ENCODE measurements around the gene PLEK. TPM values are rescaled to one million over a fixed set of nuclear protein-coding genes. Genes with fewer than 3 reads are reported as not detected.

Gene PLEK
- polyA plus RNA-seq, 2 of the 4 experiments (the other 2 are of a cell fraction) = 0.04 TPM; not detected in 1

DNA sequence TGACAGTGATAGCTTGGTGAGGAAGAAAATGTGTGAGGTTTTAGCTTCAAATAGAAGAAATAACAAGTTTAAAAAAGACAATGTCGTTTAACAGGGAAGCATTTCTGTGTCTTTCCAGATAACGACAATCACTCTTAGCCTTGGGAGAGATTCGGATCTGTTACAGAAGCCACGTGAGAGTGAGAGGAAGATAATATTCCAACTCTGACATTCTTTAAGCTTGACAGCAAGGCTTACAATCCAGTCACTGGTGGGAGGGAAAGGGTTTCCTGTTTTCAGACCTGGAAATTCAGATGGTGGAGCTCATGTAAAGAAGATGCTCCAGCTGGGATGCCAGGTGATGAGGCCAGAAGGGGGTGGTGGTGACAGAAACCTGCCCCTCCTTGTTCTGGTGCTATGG, 71.2 kb downstream of the PLEK start:
- CTCF ChIA-PET = interaction anchor here (0.7 to 0.9 kb wide), 2 partner anchors 15 to 27 kb away, joined by 3 read pairs; no protein-coding TSS in a partner anchor
- DNase-seq (ENCODE audit: low read depth in 1 of 2, low spot score in 1 of 2) (no peak), ATAC-seq (no peak), FAIRE-seq (no peak)
- TF ChIP-seq NR3C1 (IDR thresholded peaks at IDR 0.05) (no peak), MYC (IDR thresholded peaks at IDR 0.05; ENCODE audit: borderline replicate concordance, low read length) (no peak), CHD2 (IDR thresholded peaks at IDR 0.05; ENCODE audit: low read length, partially characterized antibody) (no peak), SMC3 (IDR thresholded peaks at IDR 0.05) (no peak), RAD21 (conservative IDR thresholded peaks at IDR 0.05 in 1 of 2, IDR thresholded peaks at IDR 0.05 in 1 of 2) (no peak), HEYL (CRISPR knock-in tag; IDR thresholded peaks at IDR 0.05) (no peak), ZSCAN20 (CRISPR knock-in tag; IDR thresholded peaks at IDR 0.05) (no peak), KDM5A (IDR thresholded peaks at IDR 0.05) (no peak), ZFP36 (IDR thresholded peaks at IDR 0.05; ENCODE audit: borderline replicate concordance, partially characterized antibody) (no peak), MAZ (IDR thresholded peaks at IDR 0.05; ENCODE audit: borderline replicate concordance, low read depth, low read length) (no peak), MAFK (IDR thresholded peaks at IDR 0.05; ENCODE audit: partially characterized antibody) (no peak), CBX8 (IDR thresholded peaks at IDR 0.05) (no peak), HOXB13 (CRISPR knock-in tag; IDR thresholded peaks at IDR 0.05; ENCODE audit: low read depth) (no peak), RCOR1 (IDR thresholded peaks at IDR 0.05; ENCODE audit: low read depth, low read length) (no peak)
- TF ChIP-seq, protein P1, sequence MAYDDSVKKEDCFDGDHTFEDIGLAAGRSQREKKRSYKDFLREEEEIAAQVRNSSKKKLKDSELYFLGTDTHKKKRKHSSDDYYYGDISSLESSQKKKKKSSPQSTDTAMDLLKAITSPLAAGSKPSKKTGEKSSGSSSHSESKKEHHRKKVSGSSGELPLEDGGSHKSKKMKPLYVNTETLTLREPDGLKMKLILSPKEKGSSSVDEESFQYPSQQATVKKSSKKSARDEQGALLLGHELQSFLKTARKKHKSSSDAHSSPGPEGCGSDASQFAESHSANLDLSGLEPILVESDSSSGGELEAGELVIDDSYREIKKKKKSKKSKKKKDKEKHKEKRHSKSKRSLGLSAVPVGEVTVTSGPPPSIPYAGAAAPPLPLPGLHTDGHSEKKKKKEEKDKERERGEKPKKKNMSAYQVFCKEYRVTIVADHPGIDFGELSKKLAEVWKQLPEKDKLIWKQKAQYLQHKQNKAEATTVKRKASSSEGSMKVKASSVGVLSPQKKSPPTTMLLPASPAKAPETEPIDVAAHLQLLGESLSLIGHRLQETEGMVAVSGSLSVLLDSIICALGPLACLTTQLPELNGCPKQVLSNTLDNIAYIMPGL (CRISPR knock-in tag; IDR thresholded peaks at IDR 0.05; ENCODE audit: borderline replicate concordance) = no peak
- TF ChIP-seq, protein P2, sequence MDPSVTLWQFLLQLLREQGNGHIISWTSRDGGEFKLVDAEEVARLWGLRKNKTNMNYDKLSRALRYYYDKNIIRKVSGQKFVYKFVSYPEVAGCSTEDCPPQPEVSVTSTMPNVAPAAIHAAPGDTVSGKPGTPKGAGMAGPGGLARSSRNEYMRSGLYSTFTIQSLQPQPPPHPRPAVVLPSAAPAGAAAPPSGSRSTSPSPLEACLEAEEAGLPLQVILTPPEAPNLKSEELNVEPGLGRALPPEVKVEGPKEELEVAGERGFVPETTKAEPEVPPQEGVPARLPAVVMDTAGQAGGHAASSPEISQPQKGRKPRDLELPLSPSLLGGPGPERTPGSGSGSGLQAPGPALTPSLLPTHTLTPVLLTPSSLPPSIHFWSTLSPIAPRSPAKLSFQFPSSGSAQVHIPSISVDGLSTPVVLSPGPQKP (IDR thresholded peaks at IDR 0.05; ENCODE audit: low read depth, low read length) = no peak
- TF ChIP-seq, protein P3, sequence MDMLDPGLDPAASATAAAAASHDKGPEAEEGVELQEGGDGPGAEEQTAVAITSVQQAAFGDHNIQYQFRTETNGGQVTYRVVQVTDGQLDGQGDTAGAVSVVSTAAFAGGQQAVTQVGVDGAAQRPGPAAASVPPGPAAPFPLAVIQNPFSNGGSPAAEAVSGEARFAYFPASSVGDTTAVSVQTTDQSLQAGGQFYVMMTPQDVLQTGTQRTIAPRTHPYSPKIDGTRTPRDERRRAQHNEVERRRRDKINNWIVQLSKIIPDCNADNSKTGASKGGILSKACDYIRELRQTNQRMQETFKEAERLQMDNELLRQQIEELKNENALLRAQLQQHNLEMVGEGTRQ (IDR thresholded peaks at IDR 0.05) = no peak
- TF ChIP-seq, protein P4, sequence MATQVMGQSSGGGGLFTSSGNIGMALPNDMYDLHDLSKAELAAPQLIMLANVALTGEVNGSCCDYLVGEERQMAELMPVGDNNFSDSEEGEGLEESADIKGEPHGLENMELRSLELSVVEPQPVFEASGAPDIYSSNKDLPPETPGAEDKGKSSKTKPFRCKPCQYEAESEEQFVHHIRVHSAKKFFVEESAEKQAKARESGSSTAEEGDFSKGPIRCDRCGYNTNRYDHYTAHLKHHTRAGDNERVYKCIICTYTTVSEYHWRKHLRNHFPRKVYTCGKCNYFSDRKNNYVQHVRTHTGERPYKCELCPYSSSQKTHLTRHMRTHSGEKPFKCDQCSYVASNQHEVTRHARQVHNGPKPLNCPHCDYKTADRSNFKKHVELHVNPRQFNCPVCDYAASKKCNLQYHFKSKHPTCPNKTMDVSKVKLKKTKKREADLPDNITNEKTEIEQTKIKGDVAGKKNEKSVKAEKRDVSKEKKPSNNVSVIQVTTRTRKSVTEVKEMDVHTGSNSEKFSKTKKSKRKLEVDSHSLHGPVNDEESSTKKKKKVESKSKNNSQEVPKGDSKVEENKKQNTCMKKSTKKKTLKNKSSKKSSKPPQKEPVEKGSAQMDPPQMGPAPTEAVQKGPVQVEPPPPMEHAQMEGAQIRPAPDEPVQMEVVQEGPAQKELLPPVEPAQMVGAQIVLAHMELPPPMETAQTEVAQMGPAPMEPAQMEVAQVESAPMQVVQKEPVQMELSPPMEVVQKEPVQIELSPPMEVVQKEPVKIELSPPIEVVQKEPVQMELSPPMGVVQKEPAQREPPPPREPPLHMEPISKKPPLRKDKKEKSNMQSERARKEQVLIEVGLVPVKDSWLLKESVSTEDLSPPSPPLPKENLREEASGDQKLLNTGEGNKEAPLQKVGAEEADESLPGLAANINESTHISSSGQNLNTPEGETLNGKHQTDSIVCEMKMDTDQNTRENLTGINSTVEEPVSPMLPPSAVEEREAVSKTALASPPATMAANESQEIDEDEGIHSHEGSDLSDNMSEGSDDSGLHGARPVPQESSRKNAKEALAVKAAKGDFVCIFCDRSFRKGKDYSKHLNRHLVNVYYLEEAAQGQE (IDR thresholded peaks at IDR 0.05) = no peak
- TF ChIP-seq, protein P5, sequence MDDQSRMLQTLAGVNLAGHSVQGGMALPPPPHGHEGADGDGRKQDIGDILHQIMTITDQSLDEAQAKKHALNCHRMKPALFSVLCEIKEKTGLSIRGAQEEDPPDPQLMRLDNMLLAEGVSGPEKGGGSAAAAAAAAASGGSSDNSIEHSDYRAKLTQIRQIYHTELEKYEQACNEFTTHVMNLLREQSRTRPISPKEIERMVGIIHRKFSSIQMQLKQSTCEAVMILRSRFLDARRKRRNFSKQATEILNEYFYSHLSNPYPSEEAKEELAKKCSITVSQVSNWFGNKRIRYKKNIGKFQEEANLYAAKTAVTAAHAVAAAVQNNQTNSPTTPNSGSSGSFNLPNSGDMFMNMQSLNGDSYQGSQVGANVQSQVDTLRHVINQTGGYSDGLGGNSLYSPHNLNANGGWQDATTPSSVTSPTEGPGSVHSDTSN (IDR thresholded peaks at IDR 0.05) = no peak
- H3K27ac ChIP-seq = no peak overlapping the region
- POLR2A ChIA-PET = no interaction called here
- H3K9me3 ChIP-seq = no peaks in the 10 kb centered on the region
- no peak overlapping the region for H3K4me3 ChIP-seq
- no peaks in the 10 kb centered on the region for H3K4me1 ChIP-seq
- WGBS (ENCODE audit: missing lambda C conversion rate) = 39% methylated on average over 4 of the region's 4 CpGs
- H3K4me2 ChIP-seq = no peak overlapping the region

Data from A549 (cell line).